Activated naive CD4-positive, alpha-beta T cell treated with anti-CD3 and anti-CD28 coated beads, Interleukin-2, amount 10 ng/mL, durations not matched to agents 7 days and 5 days (primary cell): ENCODE measurements around the gene SCCPDH.

Experiments used
- CTCF ChIA-PET: fragments of 350-600 bp; sonication (Branson Sonifier 250); formaldehyde crosslinking; loops from one replicate; lab custom pipeline; 2021; ENCODE audit warnings: antibody characterized with exemption; lab: Charles Lee
- DNase-seq: peaks from one replicate; pipeline ENCODE4 v3.0.0-alpha.2; 2020
- H3K27ac Mint-ChIP-seq: one replicate; pipeline ENCODE4 v1.8.0; 2021; ENCODE audit warnings: mild to moderate bottlenecking, moderate library complexity, mixed read lengths
- H3K27me3 Mint-ChIP-seq: one replicate; pipeline ENCODE4 v1.8.0; 2021; ENCODE audit warnings: mild to moderate bottlenecking, mixed read lengths
- H3K36me3 Mint-ChIP-seq: one replicate; pipeline ENCODE4 v1.8.0; 2021; ENCODE audit warnings: mixed read lengths
- H3K4me1 Mint-ChIP-seq: one replicate; pipeline ENCODE4 v1.8.0; 2021; ENCODE audit warnings: mixed read lengths
- H3K4me3 Mint-ChIP-seq: one replicate; pipeline ENCODE4 v1.8.0; 2021; ENCODE audit warnings: mild to moderate bottlenecking, moderate library complexity, mixed read lengths
- H3K9me3 Mint-ChIP-seq: one replicate; pipeline ENCODE4 v1.8.0; 2021; ENCODE audit warnings: mixed read lengths

The SCCPDH gene

DNA sequence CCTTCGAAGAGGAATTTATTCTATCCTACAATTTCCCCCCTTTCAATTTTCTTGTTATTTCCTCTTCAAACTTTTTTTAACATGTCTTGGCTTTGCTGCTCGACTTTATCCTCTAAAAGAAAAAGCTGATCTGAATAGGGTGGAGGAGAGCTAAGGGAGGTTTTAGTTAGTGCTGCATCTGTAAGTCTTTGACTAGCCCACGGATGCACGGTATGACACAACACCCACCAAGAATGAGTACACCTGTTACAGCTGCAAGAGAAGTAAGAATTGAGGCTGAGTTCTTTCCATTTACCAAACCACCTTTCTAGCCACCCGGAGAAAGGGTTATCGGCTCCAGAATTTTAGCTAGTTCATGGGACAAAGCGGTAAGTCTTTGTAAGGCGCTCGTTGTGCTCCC, 23.8 kb downstream of the SCCPDH start:
- Mint-ChIP-seq H3K27me3 (no peaks in the 10 kb centered on the region), H3K4me1 (no peaks in the 10 kb centered on the region), H3K36me3 (peaks cover 10% of the 10 kb centered on the region), H3K9me3 (peaks cover 4% of the 10 kb centered on the region), H3K4me3 (no peak overlapping the region), H3K27ac (no peak overlapping the region)
- no peak for DNase-seq
- CTCF ChIA-PET = no interaction called here

DNA sequence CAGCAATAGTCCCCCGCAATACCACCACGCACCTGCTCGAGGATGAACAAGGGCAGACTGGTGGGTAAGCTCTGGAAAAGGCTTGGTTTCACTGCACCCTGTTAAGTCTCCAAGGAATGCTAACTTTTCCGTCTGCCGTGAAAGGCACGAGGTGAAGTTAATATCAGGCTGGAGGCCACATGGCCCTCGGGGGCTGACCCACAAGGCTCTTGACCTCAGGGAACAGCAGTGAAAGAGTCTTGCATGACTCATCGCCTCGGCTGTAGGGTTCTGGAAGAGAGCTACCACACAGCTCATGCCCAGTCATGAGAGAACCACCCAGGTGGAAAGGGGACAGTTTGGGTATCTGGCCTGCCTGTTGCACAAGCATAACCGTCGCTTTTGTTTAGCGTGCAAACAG, 24.7 kb downstream of the SCCPDH start:
- CTCF ChIA-PET = no interaction called here
- no peak overlapping the region for H3K27ac Mint-ChIP-seq
- peaks cover 7% of the 10 kb centered on the region for H3K36me3 Mint-ChIP-seq
- no peaks in the 10 kb centered on the region for H3K27me3 Mint-ChIP-seq
- peaks cover 3% of the 10 kb centered on the region for H3K9me3 Mint-ChIP-seq
- no peak for DNase-seq
- H3K4me1 Mint-ChIP-seq = no peaks in the 10 kb centered on the region
- H3K4me3 Mint-ChIP-seq = no peak overlapping the region

DNA sequence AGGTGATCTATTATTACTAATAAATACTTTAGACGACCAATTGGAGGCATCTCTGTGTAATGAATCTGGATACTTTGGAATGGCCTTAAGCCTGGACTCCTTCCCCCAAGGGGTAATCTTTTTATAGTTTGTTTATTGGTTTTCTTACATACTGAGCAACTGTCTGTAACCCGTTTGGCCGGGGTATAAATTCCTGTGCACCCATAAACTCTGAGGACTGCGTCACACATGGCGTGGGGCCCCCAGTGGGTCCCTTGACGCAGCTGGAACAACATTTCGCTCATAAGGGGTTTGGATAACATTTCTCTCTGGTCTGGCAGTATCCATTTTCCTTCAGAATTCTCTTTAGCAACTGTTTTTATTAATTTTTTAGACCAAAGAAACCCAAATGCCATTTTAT, 26.5 kb downstream of the SCCPDH start:
- CTCF ChIA-PET = no interaction called here
- no peaks in the 10 kb centered on the region for H3K36me3 Mint-ChIP-seq
- H3K4me3 Mint-ChIP-seq = no peak overlapping the region
- no peaks in the 10 kb centered on the region for H3K27me3 Mint-ChIP-seq
- no peak for DNase-seq
- no peaks in the 10 kb centered on the region for H3K9me3 Mint-ChIP-seq
- H3K4me1 Mint-ChIP-seq = no peaks in the 10 kb centered on the region
- H3K27ac Mint-ChIP-seq = no peak overlapping the region

DNA sequence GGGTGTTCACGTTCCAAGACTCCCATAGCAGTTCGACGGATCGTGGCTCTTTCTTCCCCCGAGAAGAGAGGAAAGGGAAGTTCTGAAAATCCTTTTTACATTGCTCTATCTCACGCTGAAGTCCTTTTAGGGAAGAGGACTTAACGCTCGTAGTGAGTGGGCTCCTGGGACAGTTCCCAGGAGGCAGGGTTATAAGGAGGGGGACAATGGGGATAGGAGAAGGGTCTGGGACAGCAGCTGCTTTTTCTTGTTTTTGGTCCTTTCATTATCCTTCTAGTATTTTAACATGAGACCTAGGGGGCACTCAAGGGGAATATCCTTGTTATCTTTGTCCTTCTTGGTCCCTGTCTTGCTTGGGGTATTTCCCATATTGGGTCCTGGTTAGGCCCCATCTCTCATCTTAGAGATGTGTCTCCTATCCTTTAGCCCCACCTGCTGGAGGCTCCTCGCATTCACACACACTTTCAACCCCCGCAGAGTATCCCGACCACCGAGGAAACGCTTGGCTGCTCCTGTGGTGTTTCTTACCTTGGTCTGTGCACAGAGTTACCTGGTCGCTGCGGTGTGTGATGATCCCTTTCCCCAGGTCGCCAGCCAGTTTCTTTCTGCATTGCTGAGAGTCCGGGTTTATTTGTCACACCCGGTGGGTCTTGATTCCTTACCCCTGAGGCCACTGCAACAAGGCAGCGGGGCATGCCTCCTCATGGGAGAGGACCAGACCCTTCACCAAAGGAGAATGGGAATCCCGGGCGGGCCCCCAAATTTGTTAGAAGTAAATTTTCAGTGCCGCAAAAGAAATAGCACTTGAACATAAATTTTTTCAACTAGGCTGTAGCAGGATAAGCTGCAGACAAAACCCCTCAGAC, 29.7 kb downstream of the SCCPDH start:
- DNase-seq = peak; percentile 72
- H3K4me3 Mint-ChIP-seq = no peak overlapping the region
- H3K27me3 Mint-ChIP-seq = no peaks in the 10 kb centered on the region
- H3K27ac Mint-ChIP-seq = no peak overlapping the region
- H3K4me1 Mint-ChIP-seq = no peaks in the 10 kb centered on the region
- CTCF ChIA-PET = interaction anchor here (1.0 to 1.8 kb wide), 6 partner anchors 13 to 65 kb away, joined by 3 to 5 read pairs (median 3); no protein-coding TSS in a partner anchor
- H3K9me3 Mint-ChIP-seq = no peaks in the 10 kb centered on the region
- no peaks in the 10 kb centered on the region for H3K36me3 Mint-ChIP-seq

DNA sequence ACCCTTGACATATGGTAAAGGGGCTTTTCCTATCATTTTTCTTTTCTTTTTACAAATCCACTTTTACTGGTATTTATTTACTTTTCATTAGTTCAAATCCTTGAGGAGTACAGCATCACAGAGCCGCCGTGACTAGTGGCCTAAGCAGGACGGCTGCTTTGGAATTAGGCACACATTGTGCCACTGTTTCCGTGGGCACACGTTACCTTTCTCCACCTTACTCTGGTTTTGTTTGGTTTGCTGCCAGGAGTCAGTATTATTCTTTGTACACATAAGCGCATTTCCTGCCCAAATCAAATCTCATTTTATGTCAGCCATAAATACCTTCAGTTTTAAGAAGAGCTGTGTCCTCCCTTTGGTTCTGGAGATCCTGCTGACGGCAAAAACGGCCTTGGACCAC, 31.2 kb downstream of the SCCPDH start:
- CTCF ChIA-PET = interaction anchor here (1.0 to 1.8 kb wide), 5 partner anchors 11 to 67 kb away, joined by 3 to 5 read pairs (median 3); no protein-coding TSS in a partner anchor
- Mint-ChIP-seq H3K4me3 (no peak overlapping the region), H3K9me3 (no peaks in the 10 kb centered on the region), H3K27me3 (no peaks in the 10 kb centered on the region), H3K27ac (no peak overlapping the region), H3K4me1 (no peaks in the 10 kb centered on the region), H3K36me3 (no peaks in the 10 kb centered on the region)
- DNase-seq = no peak

DNA sequence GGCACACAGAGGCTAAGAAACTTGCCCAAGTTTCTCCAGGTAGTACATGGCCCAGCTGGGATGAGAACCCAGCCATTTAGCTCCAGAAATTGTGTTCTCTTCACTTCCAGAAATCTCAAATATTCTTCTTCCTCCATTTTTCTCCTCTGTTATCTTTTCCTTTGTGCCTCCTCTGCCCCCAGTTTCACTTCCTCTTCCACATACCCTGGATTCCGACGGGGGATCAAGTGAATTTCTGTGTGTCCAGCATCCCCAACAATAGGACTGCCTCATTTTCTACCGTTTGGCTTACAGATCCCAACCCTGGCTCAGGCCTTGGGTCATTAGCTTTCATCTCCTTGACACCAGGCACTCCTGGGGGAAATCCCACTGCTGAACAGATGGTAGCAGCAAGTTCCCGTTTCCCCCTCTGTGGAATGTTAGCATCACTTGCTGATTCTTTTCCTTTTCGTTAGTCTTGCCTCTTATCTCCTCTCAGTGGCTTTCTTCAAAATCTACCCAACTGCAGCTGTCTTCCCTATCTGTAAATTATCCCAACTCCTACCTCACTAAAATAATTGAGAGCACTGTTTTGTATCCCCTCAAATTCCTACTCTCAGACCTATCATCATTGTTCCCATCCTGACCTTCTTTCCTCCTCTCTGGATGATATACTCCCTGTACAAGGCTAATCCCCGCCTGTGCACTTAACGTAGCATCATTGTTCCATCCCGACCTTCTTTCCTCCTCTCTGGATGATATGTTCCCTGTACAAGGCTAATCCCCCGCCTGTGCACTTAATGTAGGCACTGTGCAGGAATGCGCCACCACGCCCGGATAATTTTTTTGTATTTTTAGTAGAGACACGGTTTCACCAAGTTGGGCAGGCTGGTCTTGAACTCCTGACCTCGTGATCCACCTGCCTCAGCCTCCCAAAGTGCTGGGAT, 36.5 kb downstream of the SCCPDH start:
- Mint-ChIP-seq H3K36me3 (no peaks in the 10 kb centered on the region), H3K27ac (no peak overlapping the region), H3K27me3 (no peaks in the 10 kb centered on the region), H3K4me3 (no peak overlapping the region), H3K4me1 (no peaks in the 10 kb centered on the region), H3K9me3 (no peaks in the 10 kb centered on the region)
- no peak for DNase-seq
- CTCF ChIA-PET = no interaction called here

DNA sequence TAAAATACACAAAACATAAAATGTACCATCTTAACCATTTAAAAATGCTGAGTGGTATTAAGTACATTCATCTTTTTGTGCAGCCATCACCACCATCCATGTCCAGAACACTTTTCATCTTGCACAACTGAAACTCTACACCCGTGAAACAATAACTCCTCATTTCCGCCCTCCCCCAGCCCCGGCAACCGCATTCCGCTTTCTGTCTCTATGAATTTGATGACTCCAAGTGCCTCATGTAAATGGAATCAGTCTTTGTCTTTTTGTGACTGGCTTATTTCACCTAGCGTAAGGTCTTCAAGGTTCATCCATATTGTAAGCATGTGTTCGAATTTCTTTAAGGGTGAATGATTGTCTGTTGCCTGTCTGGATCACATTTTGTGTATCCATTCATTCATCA, 37.2 kb downstream of the SCCPDH start:
- Mint-ChIP-seq H3K27ac (no peak overlapping the region), H3K27me3 (no peaks in the 10 kb centered on the region), H3K4me3 (no peak overlapping the region), H3K36me3 (no peaks in the 10 kb centered on the region), H3K9me3 (no peaks in the 10 kb centered on the region), H3K4me1 (no peaks in the 10 kb centered on the region)
- CTCF ChIA-PET = no interaction called here
- no peak for DNase-seq

DNA sequence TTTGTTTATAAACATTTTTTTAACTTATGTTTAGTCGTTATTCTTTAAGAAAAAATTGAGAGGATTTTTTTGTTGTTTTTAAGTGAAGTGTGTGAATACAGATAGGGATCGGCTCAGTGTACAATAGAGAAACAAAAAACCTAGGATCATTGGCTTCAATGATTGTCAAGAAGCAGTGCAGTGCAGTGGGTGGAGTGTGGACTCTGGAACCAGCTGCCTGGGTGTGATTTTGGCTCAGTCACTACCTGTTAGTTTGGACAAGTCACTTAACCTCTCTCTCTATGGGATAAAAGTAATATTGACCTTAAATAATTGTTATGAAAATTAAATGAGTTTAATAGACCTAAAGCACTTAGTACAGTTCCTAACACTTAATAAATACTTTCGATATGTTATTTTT, 41.3 kb downstream of the SCCPDH start:
- CTCF ChIA-PET = interaction anchor here (1.7 kb wide), 1 partner anchor 10 kb away, joined by 5 read pairs; no protein-coding TSS in a partner anchor
- Mint-ChIP-seq H3K4me1 (no peaks in the 10 kb centered on the region), H3K27me3 (no peaks in the 10 kb centered on the region), H3K36me3 (peaks cover 2% of the 10 kb centered on the region), H3K4me3 (no peak overlapping the region), H3K9me3 (no peaks in the 10 kb centered on the region), H3K27ac (no peak overlapping the region)
- no peak for DNase-seq

DNA sequence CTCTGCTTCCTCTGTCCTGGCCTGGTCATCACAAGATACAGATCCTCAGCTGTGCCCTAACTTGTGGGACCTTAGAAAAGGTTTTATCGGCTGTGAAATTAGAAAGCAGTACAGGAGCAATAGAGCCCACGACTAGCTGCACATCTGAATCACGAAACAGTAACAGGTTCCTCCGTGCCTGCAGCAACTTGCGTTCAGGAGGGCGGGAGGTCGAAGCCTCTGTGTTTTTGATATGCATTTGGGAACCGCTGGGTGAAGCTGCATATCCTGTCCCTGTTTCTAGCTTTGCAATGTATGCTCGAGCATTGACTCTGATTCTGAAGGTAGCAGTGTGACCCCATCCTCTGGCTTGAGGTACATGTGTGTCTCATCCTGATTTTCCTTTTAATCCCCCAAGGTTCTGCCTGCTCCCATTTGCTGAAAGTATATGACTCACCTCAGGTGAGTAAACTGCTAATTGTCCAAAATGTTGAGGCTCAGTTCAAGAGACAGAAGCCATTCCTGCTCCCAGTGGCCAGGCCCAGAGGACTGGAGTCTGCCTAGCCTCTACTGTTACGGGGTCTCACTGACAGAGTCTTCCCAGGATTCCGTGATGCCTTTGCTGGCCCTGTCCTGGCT, 44.3 kb downstream of the SCCPDH start:
- no peak for DNase-seq
- no peak overlapping the region for H3K27ac Mint-ChIP-seq
- H3K9me3 Mint-ChIP-seq = no peaks in the 10 kb centered on the region
- no peaks in the 10 kb centered on the region for H3K4me1 Mint-ChIP-seq
- no peak overlapping the region for H3K4me3 Mint-ChIP-seq
- CTCF ChIA-PET = no interaction called here
- H3K36me3 Mint-ChIP-seq = peaks cover 4% of the 10 kb centered on the region
- no peaks in the 10 kb centered on the region for H3K27me3 Mint-ChIP-seq

DNA sequence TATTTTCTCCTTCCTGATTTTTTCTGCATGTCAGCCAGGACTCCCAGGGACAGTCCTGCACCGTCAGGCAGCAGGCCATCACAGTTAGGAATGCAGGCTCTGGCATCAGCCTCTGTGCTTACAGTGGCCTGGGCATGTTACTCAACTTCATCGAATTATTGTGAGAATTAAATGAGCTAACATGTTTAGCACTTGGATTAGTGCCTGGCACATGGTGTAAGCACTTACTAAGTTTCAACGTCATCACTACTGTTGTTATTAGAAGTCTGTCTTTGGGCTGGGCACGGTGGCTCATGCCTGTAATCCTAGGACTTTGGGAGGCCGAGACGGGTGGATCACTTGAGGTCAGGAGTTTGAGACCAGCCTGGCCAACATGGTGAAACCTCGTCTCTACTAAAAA, 45.1 kb downstream of the SCCPDH start:
- CTCF ChIA-PET = no interaction called here
- Mint-ChIP-seq H3K27ac (no peak overlapping the region), H3K9me3 (no peaks in the 10 kb centered on the region), H3K4me1 (no peaks in the 10 kb centered on the region), H3K36me3 (peaks cover 4% of the 10 kb centered on the region), H3K4me3 (no peak overlapping the region), H3K27me3 (no peaks in the 10 kb centered on the region)
- no peak for DNase-seq

DNA sequence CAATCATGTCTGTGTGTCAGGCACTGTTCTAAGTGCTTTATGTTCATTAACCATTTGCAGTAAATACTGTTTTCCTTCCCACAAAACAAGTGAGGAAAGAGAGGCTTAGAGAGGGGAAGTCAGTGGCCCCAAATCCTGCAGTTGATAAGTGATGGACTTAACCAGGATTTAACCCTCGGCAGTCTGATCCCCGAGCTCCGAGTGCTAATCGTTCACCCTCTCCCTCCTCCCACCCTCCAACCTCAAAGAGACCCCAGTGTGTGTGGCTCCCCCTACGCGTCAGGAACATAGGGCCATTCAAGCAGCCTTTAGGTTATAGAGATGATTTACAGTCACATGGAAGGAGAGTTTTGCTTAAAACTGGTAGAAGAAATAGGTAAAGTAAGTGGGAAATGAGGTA, 47.2 kb downstream of the SCCPDH start:
- DNase-seq = no peak
- Mint-ChIP-seq H3K4me1 (no peaks in the 10 kb centered on the region), H3K9me3 (no peaks in the 10 kb centered on the region), H3K4me3 (no peak overlapping the region), H3K27me3 (no peaks in the 10 kb centered on the region), H3K36me3 (peaks cover 4% of the 10 kb centered on the region), H3K27ac (no peak overlapping the region)
- CTCF ChIA-PET = no interaction called here

DNA sequence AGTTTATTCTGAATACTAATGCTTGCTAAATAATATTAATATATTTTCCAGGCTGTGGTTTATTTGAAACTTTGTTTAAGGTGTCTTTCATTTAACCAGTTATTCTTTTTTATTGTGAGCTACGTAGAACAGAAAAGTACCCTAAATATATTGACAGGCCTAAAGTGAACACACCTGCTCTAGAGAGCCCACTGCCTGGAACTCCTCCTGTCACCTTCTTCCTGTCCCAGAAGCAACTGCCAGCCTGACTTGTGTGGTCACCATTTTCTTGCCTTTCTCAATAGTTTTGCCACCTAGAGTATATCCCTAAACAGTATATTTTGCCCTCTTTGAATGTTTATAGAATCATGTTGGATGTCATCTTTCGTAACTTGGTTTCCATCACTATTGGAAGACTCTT, 48.5 kb downstream of the SCCPDH start:
- CTCF ChIA-PET = no interaction called here
- no peak for DNase-seq
- Mint-ChIP-seq H3K4me3 (no peak overlapping the region), H3K4me1 (no peaks in the 10 kb centered on the region), H3K27ac (no peak overlapping the region), H3K9me3 (no peaks in the 10 kb centered on the region), H3K36me3 (peaks cover 2% of the 10 kb centered on the region), H3K27me3 (no peaks in the 10 kb centered on the region)

DNA sequence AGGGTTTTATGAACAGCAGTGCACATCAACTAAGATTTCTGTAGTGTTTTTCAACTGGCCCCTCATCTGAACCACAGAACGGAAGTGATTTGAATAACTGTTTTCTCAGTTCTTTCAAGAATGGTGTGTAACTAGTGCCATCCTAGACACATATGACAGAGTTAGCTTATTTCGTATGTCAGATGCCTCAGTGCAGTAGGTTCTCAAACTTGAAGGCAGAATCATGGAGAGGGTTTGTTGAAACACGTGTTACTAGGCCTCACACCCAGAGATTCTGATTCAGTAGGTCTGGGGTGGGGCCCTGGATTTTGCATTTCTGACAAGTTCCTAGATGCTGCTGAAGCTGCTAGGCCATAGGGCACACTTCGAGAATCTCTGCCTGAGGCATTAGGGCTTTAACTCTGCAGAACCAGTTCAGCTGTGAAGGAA, 49.0 kb downstream of the SCCPDH start:
- no peaks in the 10 kb centered on the region for H3K9me3 Mint-ChIP-seq
- CTCF ChIA-PET = no interaction called here
- no peaks in the 10 kb centered on the region for H3K4me1 Mint-ChIP-seq
- H3K27me3 Mint-ChIP-seq = no peaks in the 10 kb centered on the region
- no peak for DNase-seq
- H3K4me3 Mint-ChIP-seq = no peak overlapping the region
- no peak overlapping the region for H3K27ac Mint-ChIP-seq
- H3K36me3 Mint-ChIP-seq = peaks cover 2% of the 10 kb centered on the region
